Measurements from ENCODE around the gene ZNF384. TPM values are rescaled to one million over a fixed set of nuclear protein-coding genes. Genes with fewer than 3 reads are reported as not detected.
A peak's percentile ranks its signal among the peaks of the same experiment; 100 is the strongest.

Gene ZNF384
- total RNA-seq (10 to 100 TPM; 67.6 TPM), total RNA-seq (28.9 to 102 (median 48.9) reads per million in 172 experiments)
- polyA plus RNA-seq (2013, experiment 1 of 2), result 42.7 TPM
- 63.9 TPM for polyA plus RNA-seq (2013, experiment 2 of 2)

GRCh38 chr12:6688999-6689882, at the start of gene ZNF384:
Gene ZNF384 (minus strand): TSS chr12:6689375. CDS start chr12:6679520, 9,855 bp downstream.
- Histone ChIP-seq H3K9me3 (ENCODE audit: control insufficient read depth in 1 of 2, insufficient read depth in 1 of 2, low read length in 2 of 2) (no peaks in the 10 kb centered on the region), H3K36me3 (ENCODE audit: insufficient read depth, low read length) (peaks cover 8% of the 10 kb centered on the region), H3K4me3 (ENCODE audit: low read length) (peak within 1 kb of the TSS; percentile 88), H3K27me3 (ENCODE audit: control insufficient read depth in 1 of 2, insufficient read depth in 2 of 2, low read length in 2 of 2) (no peaks in the 10 kb centered on the region), H3K27ac (ENCODE audit: low read depth in 1 of 2, low read length in 2 of 2) (peak within 1 kb of the TSS; percentile 92 to 94), H3K4me1 (ENCODE audit: insufficient read depth, low read length) (peaks cover 51% of the 10 kb centered on the region)
- DNase-seq (peak; percentile 90 to 99 (median 94)), ATAC-seq (ENCODE audit: poor library complexity) (peak; percentile 79)
- intact Hi-C loops (cut with DNase I, micrococcal nuclease), result loop anchor here (1.0 to 5.0 kb wide), 8 partner anchors 26 to 282 kb away; partner anchors contain the start of genes ING4 (in 2 of the 2), NOP2 (in 2 of the 2), CDCA3 (in 1 of the 2) and COPS7A (in 1 of the 2)
- peak within 1 kb of the TSS; percentile 89 for H3K4me3 Mint-ChIP-seq
- peak; percentile 30 for TF ChIP-seq CTCF (IDR thresholded peaks at IDR 0.05)
- H3K36me3 Mint-ChIP-seq (ENCODE audit: low read depth), result peaks cover 35% of the 10 kb centered on the region
- H3K9me3 Mint-ChIP-seq, result no peaks in the 10 kb centered on the region
- peak within 1 kb of the TSS; percentile 93 for H3K27ac Mint-ChIP-seq
- H3K4me1 Mint-ChIP-seq (ENCODE audit: low read depth), result peaks cover 51% of the 10 kb centered on the region
- POLR2A ChIA-PET, result interaction anchor here (0.6 to 2.3 kb wide), 51 partner anchors 9 to 354 kb away, joined by 3 to 164 read pairs (median 6); partner anchors contain the start of genes C12orf57, CD4, CDCA3 and COPS7A
- CTCF ChIA-PET, result interaction anchor here (0.6 to 2.0 kb wide), 15 partner anchors 9 to 249 kb away, joined by 3 to 15 read pairs (median 5); partner anchors contain the start of genes COPS7A and USP5
- no peaks in the 10 kb centered on the region for H3K27me3 Mint-ChIP-seq

- ChIA-PET CTCF (interaction anchor here (0.6 to 1.0 kb wide), 2 partner anchors 42 to 85 kb away, joined by 3 to 4 read pairs; no protein-coding TSS in a partner anchor), POLR2A (no interaction called here)
- Histone ChIP-seq H3K27me3 (ENCODE audit: control insufficient read depth in 1 of 2, insufficient read depth in 2 of 2, low read length in 2 of 2) (no peaks in the 10 kb centered on the region), H3K9me3 (ENCODE audit: control insufficient read depth in 1 of 2, insufficient read depth in 1 of 2, low read length in 2 of 2) (no peaks in the 10 kb centered on the region), H3K4me1 (ENCODE audit: insufficient read depth, low read length) (no peaks in the 10 kb centered on the region), H3K27ac (ENCODE audit: low read depth in 1 of 2, low read length in 2 of 2) (no peak overlapping the region), H3K36me3 (ENCODE audit: insufficient read depth, low read length) (peaks cover 13% of the 10 kb centered on the region), H3K4me3 (ENCODE audit: low read length) (no peak overlapping the region)
- DNase-seq (no peak), ATAC-seq (ENCODE audit: poor library complexity) (no peak)
- Mint-ChIP-seq H3K27ac (no peak overlapping the region), H3K36me3 (ENCODE audit: low read depth) (peaks cover 32% of the 10 kb centered on the region), H3K27me3 (no peaks in the 10 kb centered on the region), H3K4me1 (ENCODE audit: low read depth) (peaks cover 4% of the 10 kb centered on the region), H3K4me3 (no peak overlapping the region), H3K9me3 (no peaks in the 10 kb centered on the region)
- TF ChIP-seq CTCF (IDR thresholded peaks at IDR 0.05), result no peak
- intact Hi-C loops (cut with DNase I, micrococcal nuclease), result loop anchor here in 1 of 2 experiments (1.0 kb wide), 1 partner anchor 12 kb away; the partner anchor contains the start of gene COPS7A
These were observed 47.6 kb upstream of the ZNF384 start for GRCh38 chr12:6736754-6737153.

GRCh38 chr12:6735448-6736191, 46.4 kb upstream of the ZNF384 start:
- H3K27me3 Mint-ChIP-seq, result no peaks in the 10 kb centered on the region
- no peak overlapping the region for H3K4me3 Mint-ChIP-seq
- H3K27ac Mint-ChIP-seq, result no peak overlapping the region
- TF ChIP-seq CTCF (IDR thresholded peaks at IDR 0.05), result peak; percentile 58
- peak; percentile 67 for ATAC-seq (ENCODE audit: poor library complexity)
- CTCF ChIA-PET, result no interaction called here
- H3K4me3 ChIP-seq (ENCODE audit: low read length), result no peak overlapping the region
- H3K9me3 ChIP-seq (ENCODE audit: control insufficient read depth in 1 of 2, insufficient read depth in 1 of 2, low read length in 2 of 2), result no peaks in the 10 kb centered on the region
- intact Hi-C loops (cut with DNase I, micrococcal nuclease), result loop anchor here (1.0 kb wide), 2 partner anchors 11 to 44 kb away; partner anchors contain the start of gene COPS7A (in 1 of the 2)
- peaks cover 4% of the 10 kb centered on the region for H3K4me1 Mint-ChIP-seq (ENCODE audit: low read depth)
- POLR2A ChIA-PET, result interaction anchor here (1.4 kb wide), 1 partner anchor 11 kb away, joined by 5 read pairs; the partner anchor contains the start of gene COPS7A
- H3K36me3 ChIP-seq (ENCODE audit: insufficient read depth, low read length), result peaks cover 25% of the 10 kb centered on the region
- no peaks in the 10 kb centered on the region for H3K27me3 ChIP-seq (ENCODE audit: control insufficient read depth in 1 of 2, insufficient read depth in 2 of 2, low read length in 2 of 2)
- peak in 13 of 14 experiments; percentile 9 to 64 (median 37) for DNase-seq
- H3K9me3 Mint-ChIP-seq, result no peaks in the 10 kb centered on the region
- peaks cover 43% of the 10 kb centered on the region for H3K36me3 Mint-ChIP-seq (ENCODE audit: low read depth)
- no peaks in the 10 kb centered on the region for H3K4me1 ChIP-seq (ENCODE audit: insufficient read depth, low read length)
- no peak overlapping the region for H3K27ac ChIP-seq (ENCODE audit: low read depth in 1 of 2, low read length in 2 of 2)

Data from CD4-positive, alpha-beta T cell (primary cell).